Smooth muscle cell (in vitro differentiated cells): Measurements from ENCODE around the gene CBX5. TPM values are rescaled to one million over a fixed set of nuclear protein-coding genes. Genes with fewer than 3 reads are reported as not detected.
"Not testable (repeated sequence)": the region's sequence is repeated elsewhere in the genome, so short reads cannot be mapped to it uniquely, and the experiment has no call there.

Experiments
- DNase-seq: peaks from one replicate; lab custom pipeline; 2025; ENCODE audit not compliant: unreplicated experiment; lab: John Stamatoyannopoulos, UW
- H2AFZ ChIP-seq: fragments of 200-600 bp; sonication (generic); 2 replicates; pipeline ENCODE4 v1.6.0; 2016; ENCODE audit warnings: antibody characterized with exemption, low read depth, mild to moderate bottlenecking
- H3F3A ChIP-seq: fragments of 200-600 bp; sonication (generic); 2 replicates; pipeline ENCODE4 v1.6.0; 2017; ENCODE audit warnings: antibody characterized with exemption, low read depth
- H3K27ac ChIP-seq: fragments of 200-600 bp; sonication (generic); 2 replicates; pipeline ENCODE4 v1.5.1; 2016; ENCODE audit warnings: low read depth, mild to moderate bottlenecking
- H3K27me3 ChIP-seq: fragments of 200-600 bp; sonication (generic); 2 replicates; pipeline ENCODE4 v1.6.1; 2016; ENCODE audit warnings: low read depth, mild to moderate bottlenecking
- H3K36me3 ChIP-seq: fragments of 200-600 bp; sonication (generic); 2 replicates; pipeline ENCODE4 v1.5.1; 2016; ENCODE audit warnings: low read depth
- H3K4me1 ChIP-seq: fragments of 200-600 bp; sonication (generic); 2 replicates; pipeline ENCODE4 v1.5.1; 2016; ENCODE audit warnings: low read depth
- H3K4me2 ChIP-seq: fragments of 200-600 bp; sonication (generic); 2 replicates; pipeline ENCODE4 v1.6.0; 2016; ENCODE audit warnings: mild to moderate bottlenecking
- H3K4me3 ChIP-seq: fragments of 200-600 bp; sonication (generic); 2 replicates; pipeline ENCODE4 v1.5.1; 2016; ENCODE audit warnings: mild to moderate bottlenecking
- H3K79me2 ChIP-seq: fragments of 200-600 bp; sonication (generic); 2 replicates; pipeline ENCODE4 v1.6.0; 2016; ENCODE audit warnings: low read depth, mild to moderate bottlenecking
- H3K9ac ChIP-seq: fragments of 200-600 bp; sonication (generic); 2 replicates; pipeline ENCODE4 v1.6.0; 2016; ENCODE audit warnings: low read depth
- H3K9me3 ChIP-seq: fragments of 200-600 bp; sonication (generic); replicated peaks from 2 replicates; pipeline ENCODE4 v1.5.1; 2016; ENCODE audit warnings: low read depth
- H4K20me1 ChIP-seq: fragments of 200-600 bp; sonication (generic); 2 replicates; pipeline ENCODE4 v1.6.0; 2016; ENCODE audit warnings: low read depth
- WGBS: methylation state at CpG from one replicate; pipeline ENCODE4 v1.1.7; 2016; ENCODE audit warnings: low lambda C conversion rate; 5-methylcytosine and 5-hydroxymethylcytosine counted together
- polyA plus RNA-seq: library from polyadenylated mRNA; unstranded; fragments of >200 nt; fragmentation: Nextera tagmentation; extraction: Ambion mirVana; gene quantifications from 2 replicates; pipeline ENCODE4 v1.2.1, GENCODE V29; 2016
- total RNA-seq: library from RNA; depleted of rRNA; stranded (reverse); fragments of >200 nt; gene quantifications from 2 replicates; pipeline ENCODE4 v1.2.3, GENCODE V29; 2014
- TF ChIP-seq, protein P1 (sequence below): fragments of 200-600 bp; sonication (generic); IDR thresholded peaks from 2 replicates; pipeline ENCODE4 v1.5.1; 2017; ENCODE audit warnings: borderline replicate concordance, mild to moderate bottlenecking, antibody characterized with exemption; ENCODE audit not compliant: insufficient read depth, poor library complexity, severe bottlenecking

The CBX5 gene
- total and polyA plus RNA-seq, 2 experiments from 2014 or later: 26.1 to 67.4 TPM

DNA sequence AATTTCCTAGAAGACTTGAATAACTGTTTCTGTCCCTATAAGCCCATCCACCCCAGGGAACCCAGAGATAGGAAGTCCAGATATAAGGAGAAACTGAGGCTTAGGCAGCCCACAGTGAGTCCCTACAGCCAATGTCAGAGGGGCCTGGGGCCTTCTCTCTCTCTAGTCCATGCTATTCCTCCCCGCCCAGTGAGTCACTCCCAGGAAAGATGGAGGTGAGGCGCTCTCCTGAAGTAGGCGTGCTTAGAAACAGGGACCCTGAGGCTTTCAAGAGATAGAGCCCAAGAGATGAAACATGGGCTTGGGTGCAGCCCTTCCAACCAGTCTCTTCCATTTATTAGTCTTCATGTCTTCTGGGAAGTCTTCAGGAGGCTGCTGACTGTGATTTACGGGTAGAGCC is 88.8 kb downstream of the CBX5 start:
- no peaks in the 10 kb centered on the region for H3F3A ChIP-seq
- no peak overlapping the region for H3K4me2 ChIP-seq
- no peaks in the 10 kb centered on the region for H3K9me3 ChIP-seq
- H4K20me1 ChIP-seq: no peaks in the 10 kb centered on the region
- H3K4me3 ChIP-seq: no peak overlapping the region
- no peaks in the 10 kb centered on the region for H3K4me1 ChIP-seq
- peaks cover 52% of the 10 kb centered on the region for H3K27me3 ChIP-seq
- H3K79me2 ChIP-seq: peaks cover 4% of the 10 kb centered on the region
- no peaks in the 10 kb centered on the region for H3K36me3 ChIP-seq
- no peak overlapping the region for H3K27ac ChIP-seq
- TF ChIP-seq, protein P1, sequence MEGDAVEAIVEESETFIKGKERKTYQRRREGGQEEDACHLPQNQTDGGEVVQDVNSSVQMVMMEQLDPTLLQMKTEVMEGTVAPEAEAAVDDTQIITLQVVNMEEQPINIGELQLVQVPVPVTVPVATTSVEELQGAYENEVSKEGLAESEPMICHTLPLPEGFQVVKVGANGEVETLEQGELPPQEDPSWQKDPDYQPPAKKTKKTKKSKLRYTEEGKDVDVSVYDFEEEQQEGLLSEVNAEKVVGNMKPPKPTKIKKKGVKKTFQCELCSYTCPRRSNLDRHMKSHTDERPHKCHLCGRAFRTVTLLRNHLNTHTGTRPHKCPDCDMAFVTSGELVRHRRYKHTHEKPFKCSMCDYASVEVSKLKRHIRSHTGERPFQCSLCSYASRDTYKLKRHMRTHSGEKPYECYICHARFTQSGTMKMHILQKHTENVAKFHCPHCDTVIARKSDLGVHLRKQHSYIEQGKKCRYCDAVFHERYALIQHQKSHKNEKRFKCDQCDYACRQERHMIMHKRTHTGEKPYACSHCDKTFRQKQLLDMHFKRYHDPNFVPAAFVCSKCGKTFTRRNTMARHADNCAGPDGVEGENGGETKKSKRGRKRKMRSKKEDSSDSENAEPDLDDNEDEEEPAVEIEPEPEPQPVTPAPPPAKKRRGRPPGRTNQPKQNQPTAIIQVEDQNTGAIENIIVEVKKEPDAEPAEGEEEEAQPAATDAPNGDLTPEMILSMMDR: no peak
- 30% methylated on average over 4 of the region's 4 CpGs for WGBS
- no peak overlapping the region for H2AFZ ChIP-seq
- no peak for DNase-seq
- no peak overlapping the region for H3K9ac ChIP-seq

DNA sequence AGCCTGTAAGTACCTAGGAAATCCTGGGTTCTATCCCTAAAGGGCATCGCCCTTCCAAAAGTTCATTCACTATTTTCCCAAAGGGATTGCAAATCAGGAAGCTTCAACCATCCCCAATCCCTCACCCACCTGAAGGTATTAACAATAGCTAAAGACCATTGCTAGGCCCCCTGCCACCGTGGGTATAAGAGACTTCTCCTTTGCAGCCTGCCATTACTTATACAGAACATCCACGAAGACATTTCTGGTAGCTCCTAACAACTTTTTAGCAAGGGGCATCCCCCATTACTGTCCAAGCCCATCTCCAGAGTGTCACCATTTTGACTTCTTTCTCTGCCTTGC is 90.8 kb downstream of the CBX5 start:
- Histone ChIP-seq H3K36me3 (no peaks in the 10 kb centered on the region), H3K9ac (no peak overlapping the region), H4K20me1 (peaks cover 11% of the 10 kb centered on the region), H3K27me3 (peaks cover 33% of the 10 kb centered on the region), H3K4me2 (peak overlapping the region; percentile 93), H3K4me1 (no peaks in the 10 kb centered on the region), H3K79me2 (peaks cover 4% of the 10 kb centered on the region), H3K4me3 (peak overlapping the region; percentile 90), H2AFZ (peak overlapping the region; percentile 83), H3K9me3 (no peaks in the 10 kb centered on the region), H3F3A (no peaks in the 10 kb centered on the region), H3K27ac (no peak overlapping the region)
- TF ChIP-seq, protein P1: no peak
- no peak for DNase-seq
- 29% methylated on average over 3 of the region's 3 CpGs for WGBS

DNA sequence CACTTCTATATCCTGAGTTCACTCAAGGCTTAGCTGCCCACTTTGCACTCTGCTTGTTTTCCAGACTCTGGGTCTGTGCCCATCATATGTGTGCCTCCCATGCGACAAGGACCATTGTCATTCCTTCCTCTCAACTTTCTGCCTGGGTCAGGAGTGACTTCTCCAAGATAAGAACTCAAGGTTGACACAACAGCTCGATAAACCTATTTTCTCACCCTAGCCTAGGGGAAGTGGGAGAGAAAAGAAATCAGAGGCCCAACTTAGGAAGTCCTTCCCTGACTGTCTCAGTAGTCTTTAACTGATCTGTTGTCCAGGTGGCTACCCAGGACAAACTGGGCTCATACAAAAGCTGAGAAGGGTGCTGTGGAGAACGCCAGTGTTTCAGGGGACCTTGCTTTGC is 92.8 kb downstream of the CBX5 start:
- H3K9ac ChIP-seq: no peak overlapping the region
- H4K20me1 ChIP-seq: peaks cover 28% of the 10 kb centered on the region
- H3K79me2 ChIP-seq: peaks cover 4% of the 10 kb centered on the region
- H3K36me3 ChIP-seq: no peaks in the 10 kb centered on the region
- no peak overlapping the region for H3K27ac ChIP-seq
- 93% methylated on average over 3 of the region's 3 CpGs for WGBS
- no peak overlapping the region for H2AFZ ChIP-seq
- no peaks in the 10 kb centered on the region for H3K4me1 ChIP-seq
- H3K9me3 ChIP-seq: no peaks in the 10 kb centered on the region
- H3K4me3 ChIP-seq: no peak overlapping the region
- no peak for DNase-seq
- TF ChIP-seq, protein P1: no peak
- peaks cover 12% of the 10 kb centered on the region for H3K27me3 ChIP-seq
- H3F3A ChIP-seq: no peaks in the 10 kb centered on the region
- no peak overlapping the region for H3K4me2 ChIP-seq

DNA sequence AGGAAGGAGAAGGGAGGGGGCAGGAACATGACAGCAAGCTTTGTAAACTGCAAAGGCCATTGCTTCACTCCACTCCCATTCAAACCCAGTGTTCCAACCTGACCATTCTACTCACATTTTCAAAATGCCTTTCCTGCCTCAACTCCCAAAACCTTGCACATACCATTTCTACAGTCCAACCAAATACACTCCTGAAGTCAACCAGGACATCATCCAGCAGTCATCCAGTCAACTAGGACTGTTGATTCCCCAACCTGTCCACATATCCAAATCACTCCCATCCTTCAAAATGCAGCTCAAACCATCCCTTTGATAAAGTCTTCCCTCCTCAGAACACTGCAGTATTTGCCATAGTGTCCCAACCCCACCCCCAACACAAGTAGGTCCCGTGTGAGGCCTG is 94.0 kb downstream of the CBX5 start:
- TF ChIP-seq, protein P1: no peak
- Histone ChIP-seq H3K4me3 (no peak overlapping the region), H3K36me3 (no peaks in the 10 kb centered on the region), H2AFZ (no peak overlapping the region), H3K9ac (no peak overlapping the region), H3K4me2 (no peak overlapping the region), H3K4me1 (no peaks in the 10 kb centered on the region), H3K27me3 (peaks cover 7% of the 10 kb centered on the region), H3F3A (no peaks in the 10 kb centered on the region), H3K79me2 (peaks cover 4% of the 10 kb centered on the region), H3K27ac (no peak overlapping the region), H4K20me1 (peaks cover 28% of the 10 kb centered on the region), H3K9me3 (no peaks in the 10 kb centered on the region)
- DNase-seq: no peak
- WGBS: 91% methylated on average over 1 of the region's 1 CpG

DNA sequence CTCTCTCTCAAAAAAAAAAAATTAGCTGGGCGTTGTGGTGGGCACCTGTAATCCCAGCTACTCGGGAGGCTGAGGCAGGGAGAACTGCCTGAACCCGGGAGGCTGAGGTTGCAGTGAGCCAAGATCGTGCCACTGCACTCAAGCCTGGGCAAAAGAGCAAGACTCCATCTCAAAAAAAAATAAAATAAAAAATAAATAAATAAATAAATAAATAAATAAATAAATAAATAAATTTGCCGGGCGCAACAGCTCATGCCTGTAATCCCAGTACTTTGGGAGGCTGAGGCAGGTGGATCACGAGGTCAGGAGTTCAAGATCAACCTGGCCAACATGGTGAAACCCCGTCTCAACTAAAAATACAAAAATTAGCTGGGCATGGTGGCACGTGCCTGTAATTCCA is 94.6 kb downstream of the CBX5 start:
- not testable (repeated sequence) for H3K79me2 ChIP-seq, H3K9ac ChIP-seq, H3K27ac ChIP-seq, H3K4me1 ChIP-seq, H2AFZ ChIP-seq, H3K36me3 ChIP-seq, H3K4me3 ChIP-seq, H3K4me2 ChIP-seq, H3F3A ChIP-seq, H3K9me3 ChIP-seq, DNase-seq, H3K27me3 ChIP-seq
- peaks cover 28% of the 10 kb centered on the region for H4K20me1 ChIP-seq
- 97% methylated on average over 9 of the region's 9 CpGs for WGBS
